GM18508 (cell line): ENCODE data around the gene RPS19.

Experiments used
- ATAC-seq: cut with Tn5 transposase; IDR thresholded peaks from one replicate; pipeline ENCODE4 v1.9.1; 2021; ENCODE audit warnings: moderate number of reproducible peaks; ENCODE audit not compliant: insufficient read depth, unreplicated experiment

The RPS19 gene

GRCh38 chr19:41877916-41878905, 18.2 kb downstream of the RPS19 start:
- ATAC-seq, result no peak

- ATAC-seq, result no peak
These were observed 19.0 kb downstream of the RPS19 start for GRCh38 chr19:41879080-41879479.

GRCh38 chr19:41879670-41880328, 19.7 kb downstream of the RPS19 start:
- no peak for ATAC-seq

- ATAC-seq, result no peak
These were observed 20.3 kb downstream of the RPS19 start for GRCh38 chr19:41880329-41880708.

- ATAC-seq, result no peak
These were observed 22.8 kb downstream of the RPS19 start, which contains the start of gene ARHGEF1 for GRCh38 chr19:41882568-41883462. Gene ARHGEF1, plus strand, starts transcription at chr19:41883184. Its CDS starts 4,899 bp downstream, at chr19:41888083.

GRCh38 chr19:41883463-41883820, 23.4 kb downstream of the RPS19 start:
- no peak for ATAC-seq

GRCh38 chr19:41883821-41884733, 24.0 kb downstream of the RPS19 start:
- ATAC-seq, result peak; percentile 32

GRCh38 chr19:41886761-41887710, 27.0 kb downstream of the RPS19 start:
- no peak for ATAC-seq

- no peak for ATAC-seq
These were observed 27.8 kb downstream of the RPS19 start for GRCh38 chr19:41887711-41888382.

GRCh38 chr19:41888926-41889325, 28.9 kb downstream of the RPS19 start:
- no peak for ATAC-seq

GRCh38 chr19:41889896-41890295, 29.8 kb downstream of the RPS19 start:
- no peak for ATAC-seq

- ATAC-seq, result no peak
These were observed 30.9 kb downstream of the RPS19 start for GRCh38 chr19:41890936-41891335.

- ATAC-seq, result no peak
These were observed 32.3 kb downstream of the RPS19 start for GRCh38 chr19:41892173-41892902.

- ATAC-seq, result no peak
These were observed 33.8 kb downstream of the RPS19 start for GRCh38 chr19:41893899-41894298.

- no peak for ATAC-seq
These were observed 34.3 kb downstream of the RPS19 start for GRCh38 chr19:41894350-41894749.

- no peak for ATAC-seq
These were observed 35.9 kb downstream of the RPS19 start for GRCh38 chr19:41895745-41896580.
